IPS DF 19.7 (cell line): ENCODE measurements around the gene ARHGAP18.

Source experiments
- DNase-seq: peaks from one replicate; pipeline ENCODE4 v3.0.0-alpha.2; 2013; ENCODE audit warnings: low read depth, low spot score

ARHGAP18 gene

GRCh38 chr6:129725341-129725740, 15.4 kb upstream of the ARHGAP18 start:
- no peak for DNase-seq

GRCh38 chr6:129719692-129720091, 9.7 kb upstream of the ARHGAP18 start:
- DNase-seq, result no peak

- DNase-seq, result no peak
Observed at GRCh38 chr6:129717277-129717676, 7.3 kb upstream of the ARHGAP18 start.

GRCh38 chr6:129713806-129714333, 3.9 kb upstream of the ARHGAP18 start:
- no peak for DNase-seq

- no peak for DNase-seq
Observed at GRCh38 chr6:129711271-129711631, 1.3 kb upstream of the ARHGAP18 start.

GRCh38 chr6:129710450-129711270, 683 bp upstream of the ARHGAP18 start:
- DNase-seq, result no peak

GRCh38 chr6:129709196-129709768, 695 bp downstream of the ARHGAP18 start:
- DNase-seq, result no peak

- DNase-seq, result no peak
Observed at GRCh38 chr6:129708496-129709195, 1.3 kb downstream of the ARHGAP18 start.

GRCh38 chr6:129707882-129708495, 2.0 kb downstream of the ARHGAP18 start:
- DNase-seq, result no peak

- no peak for DNase-seq
Observed at GRCh38 chr6:129707028-129707427, 2.9 kb downstream of the ARHGAP18 start.

- DNase-seq, result no peak
Observed at GRCh38 chr6:129705212-129705611, 4.8 kb downstream of the ARHGAP18 start.

- DNase-seq, result no peak
Observed at GRCh38 chr6:129704708-129705107, 5.3 kb downstream of the ARHGAP18 start.

GRCh38 chr6:129701721-129702455, 8.1 kb downstream of the ARHGAP18 start:
- no peak for DNase-seq

- DNase-seq, result no peak
Observed at GRCh38 chr6:129700666-129701065, 9.3 kb downstream of the ARHGAP18 start.

- no peak for DNase-seq
Observed at GRCh38 chr6:129699659-129700058, 10.3 kb downstream of the ARHGAP18 start.

GRCh38 chr6:129698430-129698829, 11.5 kb downstream of the ARHGAP18 start:
- DNase-seq, result no peak

GRCh38 chr6:129697788-129698187, 12.2 kb downstream of the ARHGAP18 start:
- no peak for DNase-seq

GRCh38 chr6:129696843-129697242, 13.1 kb downstream of the ARHGAP18 start:
- no peak for DNase-seq

- no peak for DNase-seq
Observed at GRCh38 chr6:129696028-129696418, 14.0 kb downstream of the ARHGAP18 start.

- no peak for DNase-seq
Observed at GRCh38 chr6:129695373-129696027, 14.5 kb downstream of the ARHGAP18 start.

GRCh38 chr6:129694036-129694435, 15.9 kb downstream of the ARHGAP18 start:
- no peak for DNase-seq
